GM18873 (cell line): ENCODE data around the gene KLHL3.

Experiments
- ATAC-seq: cut with Tn5 transposase; IDR thresholded peaks from one replicate; pipeline ENCODE4 v1.9.1; 2021; ENCODE audit warnings: mild to moderate bottlenecking, moderate library complexity, moderate number of reproducible peaks; ENCODE audit not compliant: unreplicated experiment, low FRiP score

KLHL3 gene

DNA sequence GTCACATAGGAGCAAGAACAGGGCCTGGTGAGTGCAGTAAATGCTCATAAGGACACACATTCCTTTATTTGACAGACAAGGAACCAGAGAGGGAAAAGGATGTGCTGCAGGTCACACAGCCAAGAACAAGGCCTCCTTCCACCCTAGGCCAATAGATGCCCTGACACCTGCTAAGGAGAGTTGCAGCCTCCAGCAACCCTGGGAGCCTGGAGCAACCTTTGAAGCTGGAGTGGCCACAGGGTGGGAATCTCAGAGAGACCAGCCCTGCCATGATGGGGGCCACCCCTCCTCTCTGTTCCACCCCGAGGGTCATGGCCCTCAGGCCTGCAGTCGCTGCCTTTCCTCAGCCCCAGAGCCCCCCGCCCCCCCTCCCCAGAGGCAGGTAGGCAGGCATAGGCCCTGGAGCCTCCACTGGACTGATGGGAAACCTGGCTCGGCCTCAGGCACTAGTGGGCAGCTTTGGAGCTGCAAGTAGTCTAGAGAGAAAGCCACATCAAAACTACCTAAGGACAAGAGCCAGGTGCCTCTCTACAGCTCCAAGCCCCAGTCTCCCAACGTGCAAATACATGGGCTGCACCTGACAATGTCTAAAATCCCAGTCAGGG, 120.6 kb downstream of the KLHL3 start:
- no peak for ATAC-seq

DNA sequence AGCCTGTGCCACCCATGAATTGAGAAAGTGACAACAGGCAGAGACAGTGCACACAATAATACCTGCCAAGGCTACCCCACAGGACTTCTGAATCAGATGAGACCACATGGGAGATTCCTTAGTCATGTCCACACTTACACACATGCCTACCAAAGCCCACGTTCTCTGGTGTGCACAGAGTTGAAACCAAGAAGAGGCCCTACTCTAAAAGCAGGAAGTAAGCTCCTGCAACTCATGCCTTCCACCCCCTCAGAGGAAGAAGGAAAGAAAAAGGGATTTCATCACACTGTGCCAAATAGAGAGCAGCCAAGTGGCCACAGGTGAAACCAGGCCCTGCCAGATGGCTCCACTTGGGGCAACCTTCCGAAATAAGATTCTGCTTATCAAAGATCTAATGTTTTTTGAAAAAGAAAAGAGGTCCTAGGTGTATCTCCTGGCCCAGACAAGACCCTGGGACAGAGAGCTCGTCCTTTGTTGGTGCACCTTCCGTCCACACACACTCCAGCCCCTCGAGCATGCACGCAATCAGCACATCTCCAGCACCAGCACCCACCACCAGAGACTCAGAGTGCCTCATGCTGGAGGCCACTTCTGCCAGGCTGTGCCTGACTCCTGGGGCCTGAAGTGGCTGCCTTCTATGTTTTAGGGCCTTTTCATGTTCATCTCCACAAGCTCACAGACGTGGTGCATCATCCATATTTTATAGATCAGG, 122.2 kb downstream of the KLHL3 start:
- ATAC-seq = no peak

DNA sequence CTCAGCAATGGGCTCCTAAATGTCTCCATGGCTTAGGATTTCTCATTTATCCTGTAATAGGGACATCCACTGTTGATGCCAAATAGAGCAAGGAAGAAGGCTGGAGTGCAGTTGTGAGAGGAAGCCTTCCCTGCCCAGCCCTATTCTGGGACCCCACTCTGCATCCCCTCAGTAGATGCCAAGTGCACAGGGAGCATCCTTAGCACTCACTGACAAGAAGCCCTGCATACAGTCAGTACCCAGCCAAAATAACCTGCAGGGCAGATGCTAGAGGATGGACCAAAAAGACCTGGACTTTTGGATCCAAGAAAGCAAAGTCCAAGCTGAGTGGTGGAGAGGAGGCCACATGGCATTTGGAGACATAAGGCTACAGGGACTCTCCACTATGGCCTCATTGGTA, 123.3 kb downstream of the KLHL3 start:
- ATAC-seq = no peak

DNA sequence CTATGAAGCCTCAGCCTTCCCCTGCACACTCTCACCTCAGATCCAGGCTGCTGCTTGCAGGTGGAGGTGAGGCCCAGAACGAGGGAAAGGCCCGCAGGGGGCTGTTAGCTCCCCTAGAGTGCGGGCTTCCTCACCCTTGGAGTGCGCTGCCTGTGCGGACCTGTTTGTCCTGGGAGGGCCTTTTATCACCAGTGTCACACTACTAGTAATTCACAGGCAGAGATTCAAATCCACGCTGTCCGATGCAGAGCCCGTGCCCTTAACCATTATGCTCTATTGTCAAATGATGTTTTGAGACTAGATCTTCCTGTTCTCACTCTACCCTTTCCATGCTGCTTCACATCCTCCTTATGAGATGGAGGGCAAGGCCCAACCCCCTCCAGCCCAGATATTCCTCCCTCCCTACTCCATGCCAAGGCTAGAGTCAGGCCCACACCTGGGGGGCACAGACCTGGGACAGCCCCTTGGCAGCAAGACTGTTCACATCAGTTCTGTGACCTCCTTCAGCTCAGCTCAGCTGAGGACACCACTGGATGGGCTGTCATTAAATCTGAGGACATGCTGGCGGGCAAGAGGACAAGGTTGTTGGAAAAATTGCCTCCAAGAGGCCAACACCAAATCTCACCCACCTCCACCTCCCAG, 124.0 kb downstream of the KLHL3 start:
- ATAC-seq = no peak

DNA sequence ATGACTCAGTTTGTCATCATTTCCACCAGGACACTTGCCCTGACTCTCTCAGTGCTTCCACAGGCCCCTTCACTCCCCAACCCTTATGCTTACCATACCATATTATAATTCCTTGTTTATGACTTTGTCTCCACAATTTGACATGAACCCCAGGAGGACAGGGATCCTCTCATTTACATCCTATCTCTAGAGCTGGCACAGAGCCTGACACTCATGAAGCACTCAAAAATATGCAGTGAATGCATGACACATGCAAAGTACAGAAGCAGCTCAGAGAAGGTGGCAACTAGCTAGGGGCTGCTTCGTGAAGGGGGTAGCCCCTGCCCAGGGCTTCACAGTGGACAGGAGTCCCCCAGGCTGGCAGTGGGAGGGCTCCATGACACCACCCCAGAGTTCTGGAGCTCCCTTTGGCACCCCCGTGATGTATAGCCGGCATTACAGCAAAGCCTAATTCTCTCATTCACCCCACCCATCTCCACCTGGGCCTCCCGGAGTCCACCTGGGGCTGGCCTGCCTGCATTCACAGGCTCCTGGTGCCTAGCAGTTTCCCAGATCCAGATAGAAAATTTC, 124.8 kb downstream of the KLHL3 start:
- no peak for ATAC-seq

DNA sequence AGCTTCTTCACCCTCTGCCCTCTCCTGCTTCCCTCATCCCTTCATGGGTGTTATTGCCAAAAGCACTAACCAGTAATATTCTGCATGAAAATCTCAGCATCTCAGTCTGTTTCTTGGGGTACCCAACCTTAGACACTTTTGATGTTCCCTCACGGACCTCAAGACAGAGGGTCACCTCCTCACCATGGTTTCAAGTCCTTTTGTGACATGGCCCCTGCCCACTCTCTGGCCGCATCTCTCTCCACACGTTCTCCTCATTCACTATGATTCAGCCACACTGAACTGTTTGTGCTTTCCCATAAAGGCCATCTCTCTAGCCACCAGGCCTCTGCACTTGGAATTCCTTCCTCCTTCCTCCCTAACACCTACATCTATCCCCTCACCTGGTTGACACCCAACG, 125.3 kb downstream of the KLHL3 start:
- no peak for ATAC-seq

DNA sequence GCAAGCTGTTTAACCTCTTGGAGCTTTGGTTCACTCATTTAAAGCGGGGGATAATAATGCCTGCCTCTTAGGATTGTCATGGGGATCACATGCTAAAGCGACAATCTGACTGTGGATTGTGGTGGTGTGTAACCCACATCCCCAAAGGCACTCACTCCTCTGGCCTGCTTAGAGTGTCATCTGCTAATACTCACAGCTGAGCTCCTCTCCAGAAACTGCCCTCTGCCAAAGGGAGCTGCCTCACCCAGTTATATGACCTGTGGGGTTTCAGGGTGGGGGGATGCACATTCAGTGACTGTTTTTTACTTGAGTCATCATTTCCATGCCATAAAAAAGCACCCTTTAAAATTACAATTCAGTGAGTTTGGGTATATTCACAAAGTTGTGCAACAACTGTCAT, 126.8 kb downstream of the KLHL3 start:
- no peak for ATAC-seq

DNA sequence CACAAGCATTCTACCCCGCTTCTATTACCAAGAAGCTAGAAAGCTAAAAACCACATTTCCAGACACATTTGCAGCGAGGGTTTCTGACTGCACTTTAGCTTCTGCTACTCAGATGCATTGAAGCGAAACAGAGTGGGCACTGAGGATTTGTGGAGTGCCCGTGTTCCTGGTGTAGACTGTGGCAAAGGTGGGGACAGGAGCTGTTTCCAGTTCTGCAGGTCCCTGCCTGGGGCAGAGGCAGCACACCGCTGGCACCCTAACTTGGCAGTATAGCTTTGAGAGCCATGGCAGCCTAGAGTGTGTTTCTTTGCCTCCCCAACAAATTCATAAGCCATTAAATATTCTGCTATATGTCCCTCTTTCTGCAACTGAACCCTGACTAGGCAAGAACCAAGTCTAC, 128.1 kb downstream of the KLHL3 start:
- ATAC-seq = no peak

DNA sequence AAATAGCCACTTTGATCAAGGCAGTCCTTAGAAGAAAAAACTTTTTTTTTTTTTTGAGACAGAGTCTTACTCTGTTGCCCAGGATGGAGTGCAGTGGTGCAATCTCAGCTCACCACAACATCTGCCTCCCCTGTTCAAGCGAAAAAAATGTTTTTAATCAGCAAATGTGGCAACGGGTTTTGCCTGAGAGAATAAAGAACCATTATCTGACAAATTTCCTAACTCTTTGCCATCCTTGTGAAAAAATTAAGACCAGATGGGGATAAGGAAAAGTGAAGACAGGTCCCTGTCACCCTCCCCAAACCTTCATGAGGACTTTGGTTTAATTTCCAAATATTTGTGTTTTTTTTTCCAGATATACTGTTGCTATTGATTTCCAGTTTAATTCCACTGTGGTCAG, 129.5 kb downstream of the KLHL3 start:
- ATAC-seq = no peak

DNA sequence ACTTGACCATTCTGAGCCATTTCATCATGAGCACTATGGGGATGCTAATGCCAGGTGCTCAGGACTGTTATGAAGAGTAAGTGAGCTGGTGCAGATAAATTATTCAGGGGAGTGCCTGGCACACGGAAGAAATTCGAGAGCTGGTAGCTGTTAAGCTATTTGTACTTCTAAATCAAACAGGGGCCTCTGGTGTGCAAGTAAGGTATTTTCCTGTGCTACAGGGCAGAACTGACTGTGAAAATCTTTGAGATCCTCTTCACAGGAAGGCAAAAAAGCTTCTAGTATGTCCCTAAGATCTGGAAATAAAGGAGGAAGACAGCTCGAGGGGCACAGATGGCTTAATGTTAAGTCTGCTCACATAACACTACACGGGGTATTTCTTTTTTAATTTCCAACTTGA, 130.5 kb downstream of the KLHL3 start:
- no peak for ATAC-seq

DNA sequence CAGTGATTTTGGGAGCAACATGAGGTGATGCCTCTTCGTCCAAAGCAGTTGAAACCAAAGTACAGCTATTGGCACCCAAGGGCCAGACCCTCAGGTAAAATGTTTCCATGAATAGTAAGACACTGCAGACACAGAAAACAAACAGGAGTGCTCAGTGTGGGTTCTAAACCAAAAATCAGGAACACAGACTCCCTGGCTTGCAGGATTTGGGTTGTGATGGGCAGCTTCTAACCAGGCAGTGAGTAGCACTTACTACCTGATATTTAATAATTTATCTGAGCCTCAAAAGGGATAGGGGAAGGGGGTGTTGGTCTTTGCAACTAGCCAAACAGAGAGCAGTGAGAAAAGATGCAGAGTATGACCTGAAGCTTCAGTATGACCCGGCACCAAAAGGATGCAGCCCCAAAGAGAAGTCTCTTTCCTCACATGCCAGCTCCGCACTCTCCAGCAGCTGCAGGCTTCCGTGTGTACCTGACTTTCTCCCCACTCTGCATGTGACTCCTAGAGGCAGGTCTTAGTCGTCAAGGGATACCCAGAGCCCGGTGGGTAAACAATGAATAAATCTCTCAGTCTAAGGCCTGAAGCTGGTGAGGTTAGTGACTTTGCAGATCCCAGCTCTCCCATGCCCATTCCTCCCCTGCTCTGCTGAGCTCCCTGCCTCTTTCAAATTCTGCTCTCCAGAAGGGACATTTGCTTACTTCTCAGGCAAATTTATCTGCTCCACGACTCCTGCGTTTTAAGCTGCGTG, 131.4 kb downstream of the KLHL3 start:
- ATAC-seq = no peak

DNA sequence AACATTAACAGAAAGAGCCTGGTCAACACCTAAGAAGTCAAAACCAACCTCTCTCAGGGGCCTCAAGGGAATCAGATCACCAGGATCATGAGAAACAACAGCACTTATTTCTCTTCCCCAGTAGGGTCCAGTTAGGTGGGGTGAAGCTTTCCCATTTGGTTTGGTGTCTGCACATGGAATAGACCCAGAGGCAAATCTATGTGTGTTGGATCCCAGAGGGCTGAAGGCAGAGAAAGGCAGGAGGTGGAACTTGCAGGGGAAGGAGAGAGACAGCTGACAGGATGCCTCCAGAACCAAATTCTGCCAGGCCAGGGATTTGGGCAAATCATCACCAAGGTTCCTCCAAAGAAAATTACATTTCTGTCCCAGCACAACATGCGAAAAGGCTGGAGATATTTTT, 132.0 kb downstream of the KLHL3 start:
- no peak for ATAC-seq

DNA sequence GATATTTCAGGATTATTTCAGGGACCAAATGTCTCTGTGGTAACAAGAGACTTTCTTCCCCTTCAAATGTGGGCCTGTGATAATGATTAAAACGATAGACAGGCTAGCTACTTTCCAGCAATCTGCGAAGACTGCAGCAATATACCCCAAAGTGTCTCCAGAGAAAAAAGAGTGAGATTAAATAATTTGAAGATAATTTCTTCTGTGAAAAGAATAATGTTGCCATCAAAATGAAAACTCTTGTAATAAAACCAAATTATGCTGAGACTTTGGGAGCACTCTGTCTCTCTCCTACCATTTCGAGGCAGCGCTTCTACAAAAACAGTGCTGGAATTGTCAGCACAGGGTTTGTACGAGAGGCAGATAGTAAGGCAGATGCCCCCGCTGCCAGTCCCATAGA, 132.5 kb downstream of the KLHL3 start:
- ATAC-seq = no peak

DNA sequence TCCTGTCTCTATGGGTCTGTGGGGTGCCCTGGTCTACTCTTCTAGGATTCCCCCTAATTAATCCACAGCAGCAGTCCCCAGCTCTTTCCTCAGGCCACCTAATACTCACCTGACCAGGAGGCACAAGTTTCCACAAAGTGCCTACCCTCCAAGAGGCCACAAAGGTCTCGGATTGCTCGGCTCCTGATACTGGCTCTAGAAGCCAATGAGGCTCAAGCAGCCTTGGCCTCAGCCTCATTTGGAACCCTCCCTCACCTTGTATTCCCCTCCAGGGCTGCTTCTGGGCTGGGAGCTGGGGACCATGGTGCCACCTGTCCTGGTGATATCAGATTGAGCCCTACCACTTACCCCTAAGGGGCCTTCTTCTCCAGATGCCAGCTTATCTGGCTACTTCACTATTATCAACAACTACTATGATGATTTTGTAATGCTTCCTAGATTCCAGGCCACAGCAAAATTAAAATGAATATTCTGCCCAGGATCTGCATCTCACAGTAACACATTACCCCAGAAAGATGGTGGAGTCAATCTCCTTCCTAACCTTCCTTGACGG, 133.1 kb downstream of the KLHL3 start:
- no peak for ATAC-seq

DNA sequence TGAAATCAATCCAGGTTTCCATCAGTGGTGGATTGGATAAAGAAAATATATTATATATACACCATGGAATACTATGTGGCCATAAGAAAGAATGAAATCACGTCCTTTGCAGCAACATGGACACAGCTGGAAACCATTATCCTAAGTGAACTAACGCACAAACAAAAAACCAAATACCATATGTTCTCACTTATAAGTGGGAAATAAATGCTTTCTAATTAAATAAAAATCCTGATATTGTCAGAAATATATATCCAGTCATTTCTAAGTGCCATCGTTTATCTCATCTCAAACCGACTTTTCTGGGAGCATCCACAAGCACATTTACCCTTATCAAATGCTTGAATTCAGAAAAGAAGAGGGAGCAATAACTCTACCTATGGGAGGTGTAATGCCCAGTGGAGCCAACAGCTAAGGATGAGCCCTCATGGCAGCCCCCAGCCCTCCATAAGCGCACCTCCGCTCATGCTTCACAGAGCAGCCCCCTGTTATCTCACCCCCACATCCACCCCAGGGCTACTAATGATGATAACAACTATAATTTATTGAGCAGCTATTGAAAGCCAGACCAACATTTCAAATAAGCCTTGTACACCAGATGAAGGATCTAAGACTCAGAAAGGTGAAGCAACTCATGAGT, 135.0 kb downstream of the KLHL3 start:
- no peak for ATAC-seq

DNA sequence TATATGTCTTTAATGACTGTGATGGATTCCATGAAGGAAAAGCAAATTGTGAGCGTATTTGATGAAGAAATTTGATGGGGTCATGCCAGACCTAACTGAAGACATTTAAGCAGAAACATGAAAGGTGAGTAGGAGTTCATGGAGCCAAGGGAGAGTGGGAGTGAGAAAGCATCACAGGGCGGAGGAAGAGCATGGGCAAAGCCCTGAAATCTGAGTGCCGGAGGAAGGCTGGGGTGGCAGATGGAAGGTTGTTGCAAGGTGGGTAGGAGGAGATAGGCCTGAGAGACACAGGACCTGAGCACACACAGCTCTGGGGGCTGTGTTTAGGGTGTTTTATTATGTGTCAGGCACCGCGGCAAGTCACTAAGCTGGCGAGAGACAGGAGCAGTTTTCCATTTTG, 136.4 kb downstream of the KLHL3 start:
- no peak for ATAC-seq

DNA sequence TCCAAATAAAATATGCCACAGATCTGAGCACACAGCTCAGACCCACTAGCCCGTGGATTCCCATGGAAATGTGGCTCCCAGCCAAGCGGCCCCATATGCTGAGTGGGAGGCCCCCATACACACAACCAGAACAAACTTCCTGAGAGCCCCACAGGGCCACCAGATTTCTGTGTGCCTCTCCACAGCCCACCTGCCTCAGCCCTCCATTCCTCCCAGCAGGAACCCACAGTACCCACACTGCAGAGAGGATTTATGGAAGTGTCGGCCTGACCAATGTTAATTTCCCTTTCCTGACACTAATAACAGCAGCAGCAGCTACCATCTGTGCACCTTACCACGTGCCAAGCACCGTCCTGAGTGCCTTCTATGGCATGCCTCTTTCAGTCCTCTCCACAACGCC, 137.5 kb downstream of the KLHL3 start:
- no peak for ATAC-seq

DNA sequence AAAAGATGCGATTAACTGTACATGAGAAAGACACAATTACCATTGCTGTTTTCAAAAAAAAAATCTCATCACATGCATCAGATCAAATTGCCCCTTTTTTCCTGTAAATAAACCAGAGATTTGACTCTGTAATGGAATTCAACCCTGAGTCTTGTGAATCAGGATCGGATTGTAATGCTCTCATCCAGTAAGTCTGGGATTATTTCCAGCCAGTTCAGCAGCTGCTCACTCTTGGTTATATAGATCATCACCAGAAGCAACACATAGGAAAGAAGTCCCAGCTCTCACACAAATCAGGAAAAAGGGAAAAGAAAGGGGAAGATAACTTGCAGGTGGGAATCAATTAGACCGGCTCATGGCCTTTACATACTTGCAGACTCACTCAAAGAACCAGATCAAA, 138.9 kb downstream of the KLHL3 start:
- no peak for ATAC-seq

DNA sequence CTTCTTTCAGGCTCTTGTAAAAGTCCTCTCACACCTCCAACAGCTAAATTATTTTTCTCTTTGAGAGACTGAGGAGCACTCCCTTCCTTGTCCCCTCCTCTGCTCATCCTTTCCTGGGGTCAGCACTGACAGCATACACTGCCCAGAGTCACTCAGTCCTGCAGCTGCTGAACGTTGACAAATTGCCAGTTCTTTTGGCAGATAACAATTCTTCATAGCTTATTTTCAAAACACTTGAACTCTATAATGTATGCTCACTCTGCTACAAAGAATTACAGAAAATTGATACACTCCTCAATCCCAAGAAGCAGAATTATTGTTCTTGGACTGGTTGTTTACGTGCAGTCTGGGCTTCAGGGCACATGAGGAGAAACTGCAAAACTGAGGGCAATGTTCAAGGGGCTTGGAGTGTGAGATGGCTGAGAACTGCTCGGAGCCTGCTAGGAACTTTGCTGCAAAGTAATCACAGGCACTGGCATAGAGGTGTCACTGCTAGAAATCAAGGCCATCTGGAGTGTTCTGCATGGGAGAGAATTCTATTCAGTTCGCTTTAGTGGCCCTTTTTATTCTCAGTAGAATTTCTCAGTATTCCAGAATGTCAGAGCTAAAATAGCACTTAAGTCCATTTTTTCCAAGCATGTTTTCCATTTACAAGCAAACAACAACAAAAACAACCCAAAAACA, 140.4 kb downstream of the KLHL3 start:
- no peak for ATAC-seq

DNA sequence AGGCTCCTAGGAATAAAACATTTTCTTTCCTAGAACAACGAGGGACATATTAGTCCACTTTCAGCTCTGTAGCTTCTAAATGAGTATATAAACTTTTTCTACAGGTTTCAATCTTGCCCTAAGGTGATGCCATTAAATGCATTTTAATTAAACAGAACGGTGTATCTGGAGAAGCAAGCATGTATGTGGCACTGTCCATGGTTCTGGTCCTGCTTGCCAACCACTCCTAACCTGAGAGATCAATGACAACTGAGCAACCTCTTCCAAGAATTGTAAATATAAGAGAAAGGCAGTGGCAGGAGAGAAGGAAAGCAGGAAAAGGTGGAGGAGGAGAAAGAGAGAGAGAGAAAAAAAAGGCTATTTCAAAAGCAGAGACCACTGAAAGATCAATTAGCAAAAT, 141.2 kb downstream of the KLHL3 start:
- no peak for ATAC-seq
